GM23248 (cell line): ENCODE results near the gene IQGAP3. TPM values are rescaled to one million over a fixed set of nuclear protein-coding genes. Genes with fewer than 3 reads are reported as not detected.

Source experiments
- DNase-seq: peaks from one replicate; pipeline ENCODE4 v3.0.0-alpha.2; 2015
- H2AFZ ChIP-seq: fragments of 200-600 bp; sonication (generic); 2 replicates; pipeline ENCODE4 v1.6.1; 2016; ENCODE audit warnings: antibody characterized with exemption
- H3F3A ChIP-seq: fragments of 200-600 bp; sonication (generic); 2 replicates; pipeline ENCODE4 v1.6.1; 2016; ENCODE audit warnings: mild to moderate bottlenecking, antibody characterized with exemption, mixed run types; ENCODE audit not compliant: insufficient read depth
- H3K27ac ChIP-seq: fragments of 200-600 bp; sonication (generic); 2 replicates; pipeline ENCODE4 v1.5.1; 2016; ENCODE audit warnings: mild to moderate bottlenecking
- H3K27me3 ChIP-seq: fragments of 200-600 bp; sonication (generic); replicated peaks from 2 replicates; pipeline ENCODE4 v1.6.1; 2016; ENCODE audit warnings: mild to moderate bottlenecking; ENCODE audit not compliant: insufficient read depth
- H3K36me3 ChIP-seq: fragments of 200-600 bp; sonication (generic); 2 replicates; pipeline ENCODE4 v1.6.1; 2016; ENCODE audit warnings: low read depth, mild to moderate bottlenecking
- H3K4me1 ChIP-seq: fragments of 200-600 bp; sonication (generic); 2 replicates; pipeline ENCODE4 v1.6.1; 2016; ENCODE audit warnings: mild to moderate bottlenecking; ENCODE audit not compliant: insufficient read depth
- H3K4me2 ChIP-seq: fragments of 200-600 bp; sonication (generic); one replicate; pipeline ENCODE4 v1.6.1; 2016; ENCODE audit warnings: mild to moderate bottlenecking; ENCODE audit not compliant: unreplicated experiment
- H3K4me3 ChIP-seq: fragments of 200-600 bp; sonication (generic); 2 replicates; pipeline ENCODE4 v1.5.1; 2016; ENCODE audit warnings: mild to moderate bottlenecking
- H3K79me2 ChIP-seq: fragments of 200-600 bp; sonication (generic); 2 replicates; pipeline ENCODE4 v1.6.1; 2016; ENCODE audit warnings: mild to moderate bottlenecking; ENCODE audit not compliant: insufficient read depth
- H3K9ac ChIP-seq: fragments of 200-600 bp; sonication (generic); 2 replicates; pipeline ENCODE4 v1.6.1; 2016; ENCODE audit warnings: mild to moderate bottlenecking
- H3K9me2 ChIP-seq: fragments of 200-600 bp; sonication (generic); 2 replicates; pipeline ENCODE4 v1.6.1; 2016; ENCODE audit warnings: mixed run types, mild to moderate bottlenecking, moderate library complexity; ENCODE audit not compliant: insufficient read depth
- H3K9me3 ChIP-seq: fragments of 200-600 bp; sonication (generic); one replicate; pipeline ENCODE4 v1.6.1; 2017; ENCODE audit warnings: low read depth
- H4K20me1 ChIP-seq: fragments of 200-600 bp; sonication (generic); 2 replicates; pipeline ENCODE4 v1.6.0; 2016; ENCODE audit not compliant: insufficient read depth
- EZH2 ChIP-seq: fragments of 200-600 bp; sonication (generic); IDR thresholded peaks from 2 replicates; pipeline ENCODE4 v1.6.1; 2018; ENCODE audit warnings: antibody characterized with exemption, mild to moderate bottlenecking; ENCODE audit not compliant: insufficient read depth, poor library complexity, severe bottlenecking
- EZH2phosphoT487 ChIP-seq: fragments of 200-600 bp; sonication (generic); IDR thresholded peaks from 2 replicates; pipeline ENCODE4 v1.6.1; 2018; ENCODE audit warnings: antibody characterized with exemption, moderate library complexity, mild to moderate bottlenecking, low read depth; ENCODE audit not compliant: insufficient read depth
- WGBS, 2 experiments: methylation state at CpG; one replicate each; pipeline ENCODE4 v1.1.6; 2015 to 2017; ENCODE audit warnings: low lambda C conversion rate in 2 of 2, low coverage in 1 of 2; ENCODE audit errors: missing lambda C conversion rate in 2 of 2; 5-methylcytosine and 5-hydroxymethylcytosine counted together
- in situ Hi-C: fragments of 300-500 bp; cut with MboI; formaldehyde crosslinking; loops from 2 replicates; pipeline ENCODE4 v1.15.0; 2020
- polyA plus RNA-seq: library from polyadenylated mRNA; unstranded; fragments of >200 nt; fragmentation: Nextera tagmentation; extraction: Ambion mirVana; gene quantifications from 2 replicates; pipeline ENCODE4 v1.2.1, GENCODE V29; 2016
- total RNA-seq: library from RNA; depleted of rRNA; stranded (reverse); fragments of >200 nt; shearing (Covaris generic); gene quantifications from 2 replicates; pipeline ENCODE4 v1.2.3, GENCODE V29; 2014

Gene IQGAP3
- total and polyA plus RNA-seq, 2 experiments from 2014 or later, result 5.6 to 14.7 TPM

- Histone ChIP-seq H3K4me3 (no peak overlapping the region), H3F3A (0 out of 2 replicates have a peak, but pooled peaks cover 4% of the 10 kb centered on the region), H3K9me2 (no peaks in the 10 kb centered on the region), H3K4me2 (no peak overlapping the region), H3K79me2 (peaks cover 100% of the 10 kb centered on the region), H3K9ac (no peak overlapping the region), H3K9me3 (no peaks in the 10 kb centered on the region), H3K27ac (no peak overlapping the region), H2AFZ (no peak overlapping the region), H4K20me1 (peaks cover 31% of the 10 kb centered on the region), H3K4me1 (peaks cover 50% of the 10 kb centered on the region), H3K27me3 (no peaks in the 10 kb centered on the region), H3K36me3 (no peaks in the 10 kb centered on the region)
- no peak for DNase-seq
- TF ChIP-seq EZH2, result no peak
- no peak for TF ChIP-seq EZH2phosphoT487
- 88 to 94% methylated on average over 5 of the region's 5 CpGs for WGBS, 2 experiments
- in situ Hi-C loops, result no loop called here
These were observed 83.7 kb downstream of the IQGAP3 start for GRCh38 chr1:156488566-156489165.

- no peak overlapping the region for H3K27ac ChIP-seq
- peaks cover 31% of the 10 kb centered on the region for H4K20me1 ChIP-seq
- peaks cover 100% of the 10 kb centered on the region for H3K79me2 ChIP-seq
- no peak for TF ChIP-seq EZH2phosphoT487
- TF ChIP-seq EZH2, result no peak
- no peak overlapping the region for H2AFZ ChIP-seq
- WGBS, 2 experiments, result 86 to 87% methylated on average over 4 of the region's 4 CpGs
- H3K9me2 ChIP-seq, result no peaks in the 10 kb centered on the region
- no peaks in the 10 kb centered on the region for H3K27me3 ChIP-seq
- 0 out of 2 replicates have a peak, but pooled peaks cover 2% of the 10 kb centered on the region for H3K36me3 ChIP-seq
- 0 out of 2 replicates have a peak, but pooled peaks cover 4% of the 10 kb centered on the region for H3F3A ChIP-seq
- H3K4me1 ChIP-seq, result peaks cover 42% of the 10 kb centered on the region
- H3K9me3 ChIP-seq, result no peaks in the 10 kb centered on the region
- H3K9ac ChIP-seq, result no peak overlapping the region
- no peak for DNase-seq
- H3K4me3 ChIP-seq, result no peak overlapping the region
- peak overlapping the region; percentile 12 for H3K4me2 ChIP-seq
- in situ Hi-C loops, result no loop called here
These were observed 84.5 kb downstream of the IQGAP3 start for GRCh38 chr1:156487862-156488261.

- Histone ChIP-seq H3K4me1 (peaks cover 31% of the 10 kb centered on the region), H3K4me3 (no peak overlapping the region), H3K27me3 (no peaks in the 10 kb centered on the region), H4K20me1 (peaks cover 27% of the 10 kb centered on the region; the same call in 1 of the 2 replicates), H3K36me3 (peaks cover 9% of the 10 kb centered on the region; the same call in 1 of the 2 replicates), H3K9me3 (no peaks in the 10 kb centered on the region), H3K4me2 (no peak overlapping the region), H2AFZ (no peak overlapping the region), H3F3A (0 out of 2 replicates have a peak, but pooled peaks cover 4% of the 10 kb centered on the region), H3K9me2 (no peaks in the 10 kb centered on the region), H3K27ac (no peak overlapping the region), H3K9ac (no peak overlapping the region), H3K79me2 (peaks cover 100% of the 10 kb centered on the region)
- in situ Hi-C loops, result no loop called here
- DNase-seq, result no peak
- TF ChIP-seq EZH2, result no peak
- 78 to 83% methylated on average over 5 to 7 of the region's 7 CpGs for WGBS, 2 experiments
These were observed 85.7 kb downstream of the IQGAP3 start for GRCh38 chr1:156486421-156487344.

- H3K9ac ChIP-seq, result no peak overlapping the region
- H3K79me2 ChIP-seq, result peaks cover 100% of the 10 kb centered on the region
- H3K4me2 ChIP-seq, result no peak overlapping the region
- H3K27me3 ChIP-seq, result no peaks in the 10 kb centered on the region
- TF ChIP-seq EZH2phosphoT487, result no peak
- TF ChIP-seq EZH2, result no peak
- 0 out of 2 replicates have a peak, but pooled peaks cover 4% of the 10 kb centered on the region for H3F3A ChIP-seq
- H3K36me3 ChIP-seq, result peaks cover 15% of the 10 kb centered on the region; the same call in 1 of the 2 replicates
- H4K20me1 ChIP-seq, result peaks cover 27% of the 10 kb centered on the region; the same call in 1 of the 2 replicates
- H3K9me2 ChIP-seq, result no peaks in the 10 kb centered on the region
- in situ Hi-C loops, result no loop called here
- no peaks in the 10 kb centered on the region for H3K9me3 ChIP-seq
- no peak overlapping the region for H2AFZ ChIP-seq
- WGBS, 2 experiments, result 76 to 85% methylated on average over 3 of the region's 3 CpGs
- H3K4me3 ChIP-seq, result no peak overlapping the region
- H3K4me1 ChIP-seq, result peaks cover 28% of the 10 kb centered on the region
- H3K27ac ChIP-seq, result no peak overlapping the region
- no peak for DNase-seq
These were observed 86.4 kb downstream of the IQGAP3 start for GRCh38 chr1:156485984-156486383.
